Peyer's patch (tissue), 4 donors: ENCODE results near the gene XPR1. TPM values are rescaled to one million over a fixed set of nuclear protein-coding genes. Genes with fewer than 3 reads are reported as not detected.

Experiments
- DNase-seq, 3 donors: peaks; one replicate each; pipeline ENCODE4 v3.0.0-alpha.2; 2017 to 2019
- H3K27ac ChIP-seq, 4 donors: fragments of 200-600 bp; sonication (generic); one replicate each; pipeline ENCODE4 v1.5.1; 2016 to 2019
- H3K27me3 ChIP-seq, 2 donors: fragments of 200-600 bp; sonication (generic); one replicate each; pipeline ENCODE4 v1.5.1; 2019
- H3K36me3 ChIP-seq, 3 donors: fragments of 200-600 bp; sonication (generic); one replicate each; pipeline ENCODE4 v1.5.1; 2016 to 2019
- H3K4me1 ChIP-seq, 4 donors: fragments of 200-600 bp; sonication (generic); one replicate each; pipeline ENCODE4 v1.5.1; 2016 to 2019
- H3K4me3 ChIP-seq, 4 donors: fragments of 200-600 bp; sonication (generic); 1 replicate in 3 of 4; 2 replicates in 1 of 4; pipeline ENCODE4 v1.5.1; 2016 to 2019; ENCODE audit warnings: mild to moderate bottlenecking in 1 of 4
- H3K9me3 ChIP-seq, 4 donors: fragments of 200-600 bp; sonication (generic); one replicate each; pipeline ENCODE4 v1.5.1; 2016 to 2019; ENCODE audit warnings: mild to moderate bottlenecking in 1 of 4
- POLR2A ChIP-seq, 2 donors: fragments of 450-650 bp; IDR thresholded peaks; one replicate each; pipeline ENCODE4 v1.5.1; 2017; ENCODE audit warnings: antibody characterized with exemption in 2 of 2, mild to moderate bottlenecking in 2 of 2, moderate library complexity in 2 of 2
- total RNA-seq, 4 donors: library from RNA; depleted of rRNA; stranded (reverse); fragments of >200 nt; gene quantifications; one replicate each; pipeline ENCODE4 v1.1.0, GENCODE V29; 2016
- TF ChIP-seq, protein P1 (sequence below), 6 experiments: fragments of 450-650 bp in 4 of 6; fragments of 200-600 bp in 2 of 6; sonication (generic) in 1 of 6; IDR thresholded peaks; one replicate each; pipeline ENCODE4 v1.5.1; 2017 to 2019; ENCODE audit warnings: antibody characterized with exemption in 6 of 6, mild to moderate bottlenecking in 3 of 6, moderate library complexity in 1 of 6

Gene XPR1
- total RNA-seq, 4 donors from 2014 or later, result 29.7 to 59.7 (median 53.9) TPM

DNA sequence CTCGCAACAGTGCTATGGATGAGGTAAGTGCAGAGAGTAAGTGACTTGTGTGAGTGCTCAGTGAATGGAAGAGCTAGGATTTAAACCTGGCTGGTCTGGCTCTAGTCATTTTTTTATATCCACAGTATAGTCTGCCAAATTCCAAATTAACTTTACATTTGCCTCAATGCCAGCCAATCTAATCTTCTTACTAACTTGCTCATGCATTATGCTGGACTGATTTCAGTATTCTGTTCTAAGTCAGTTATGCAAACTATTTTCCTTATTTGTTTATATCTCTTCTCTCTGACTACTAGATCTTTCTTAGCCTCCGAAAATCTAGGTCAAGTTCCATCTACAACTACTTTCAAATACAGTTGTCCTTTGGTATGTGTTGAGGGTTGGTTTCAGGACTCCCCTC lies 133.3 kb downstream of the XPR1 start:
- no peak for TF ChIP-seq POLR2A (IDR thresholded peaks at IDR 0.05)
- TF ChIP-seq, protein P1, sequence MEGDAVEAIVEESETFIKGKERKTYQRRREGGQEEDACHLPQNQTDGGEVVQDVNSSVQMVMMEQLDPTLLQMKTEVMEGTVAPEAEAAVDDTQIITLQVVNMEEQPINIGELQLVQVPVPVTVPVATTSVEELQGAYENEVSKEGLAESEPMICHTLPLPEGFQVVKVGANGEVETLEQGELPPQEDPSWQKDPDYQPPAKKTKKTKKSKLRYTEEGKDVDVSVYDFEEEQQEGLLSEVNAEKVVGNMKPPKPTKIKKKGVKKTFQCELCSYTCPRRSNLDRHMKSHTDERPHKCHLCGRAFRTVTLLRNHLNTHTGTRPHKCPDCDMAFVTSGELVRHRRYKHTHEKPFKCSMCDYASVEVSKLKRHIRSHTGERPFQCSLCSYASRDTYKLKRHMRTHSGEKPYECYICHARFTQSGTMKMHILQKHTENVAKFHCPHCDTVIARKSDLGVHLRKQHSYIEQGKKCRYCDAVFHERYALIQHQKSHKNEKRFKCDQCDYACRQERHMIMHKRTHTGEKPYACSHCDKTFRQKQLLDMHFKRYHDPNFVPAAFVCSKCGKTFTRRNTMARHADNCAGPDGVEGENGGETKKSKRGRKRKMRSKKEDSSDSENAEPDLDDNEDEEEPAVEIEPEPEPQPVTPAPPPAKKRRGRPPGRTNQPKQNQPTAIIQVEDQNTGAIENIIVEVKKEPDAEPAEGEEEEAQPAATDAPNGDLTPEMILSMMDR (IDR thresholded peaks at IDR 0.05), result no peak
- Histone ChIP-seq H3K36me3 (no peaks in the 10 kb centered on the region), H3K27ac (no peak overlapping the region), H3K9me3 (no peaks in the 10 kb centered on the region), H3K4me3 (no peak overlapping the region), H3K4me1 (no peaks in the 10 kb centered on the region), H3K27me3 (no peaks in the 10 kb centered on the region)
- DNase-seq, result no peak

- TF ChIP-seq, protein P1 (IDR thresholded peaks at IDR 0.05), result no peak
- TF ChIP-seq POLR2A (IDR thresholded peaks at IDR 0.05), result no peak
- no peak for DNase-seq
- H3K27me3 ChIP-seq, result no peaks in the 10 kb centered on the region
Observed at GRCh38 chr1:180769889-180770288, 138.1 kb downstream of the XPR1 start.

DNA sequence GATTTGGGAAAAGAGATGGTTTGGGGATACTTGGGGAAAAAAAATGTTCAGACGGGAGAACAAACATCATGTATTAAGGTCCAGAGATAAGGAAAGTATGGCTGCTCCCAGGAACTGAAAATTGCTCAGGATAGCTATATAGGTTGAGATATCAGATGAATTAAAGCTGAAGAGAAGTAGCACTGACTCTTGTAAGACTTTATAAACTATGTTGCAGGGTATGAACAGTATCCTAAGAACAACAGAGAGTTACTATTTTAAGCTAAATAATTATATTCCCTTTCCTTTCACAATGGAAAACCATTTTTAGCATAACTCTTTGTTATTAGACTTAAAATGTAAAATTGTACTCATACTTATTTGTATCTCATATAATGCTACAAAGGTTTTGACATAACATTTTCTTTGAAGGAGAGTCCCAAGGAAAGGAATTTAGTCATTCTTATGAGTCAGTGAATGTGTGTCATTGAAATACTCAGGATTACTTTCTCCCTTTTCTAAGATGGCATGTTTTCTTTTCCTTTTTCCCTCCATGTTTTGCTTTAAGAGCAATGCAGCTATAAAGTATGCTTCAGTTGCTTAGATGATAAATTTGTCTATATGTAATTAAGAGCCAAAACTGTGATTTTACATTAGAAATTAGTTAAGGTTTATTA lies 141.5 kb downstream of the XPR1 start:
- Histone ChIP-seq H3K27me3 (no peaks in the 10 kb centered on the region), H3K36me3 (no peaks in the 10 kb centered on the region), H3K9me3 (no peaks in the 10 kb centered on the region), H3K27ac (no peak overlapping the region), H3K4me1 (no peaks in the 10 kb centered on the region), H3K4me3 (no peak overlapping the region)
- TF ChIP-seq POLR2A (IDR thresholded peaks at IDR 0.05), result no peak
- TF ChIP-seq, protein P1 (IDR thresholded peaks at IDR 0.05), result no peak
- DNase-seq, result no peak

More at GRCh38 chr1:180769889-180770288, 138.1 kb downstream of the XPR1 start:
- Histone ChIP-seq H3K4me3 (no peak overlapping the region), H3K36me3 (no peaks in the 10 kb centered on the region), H3K4me1 (no peaks in the 10 kb centered on the region), H3K9me3 (no peaks in the 10 kb centered on the region), H3K27ac (no peak overlapping the region)

DNA sequence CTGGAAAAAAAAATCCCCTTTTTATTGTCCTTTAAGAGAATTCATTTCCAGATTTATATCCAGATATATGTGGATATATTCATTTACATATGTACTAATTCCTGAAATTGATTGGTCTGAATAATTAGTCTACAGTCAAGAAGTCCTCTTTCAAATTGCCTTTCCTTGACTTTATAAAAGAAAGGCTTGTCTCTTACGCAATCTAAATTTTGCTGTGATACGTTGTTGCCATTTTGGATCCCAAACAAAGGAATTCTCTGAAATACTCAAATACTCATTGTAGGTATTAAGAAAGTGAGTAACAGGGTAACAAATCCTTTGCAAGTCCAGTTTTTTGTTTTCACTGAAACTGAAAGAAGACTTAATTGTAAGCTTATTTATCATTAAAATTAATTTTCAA lies 144.0 kb downstream of the XPR1 start:
- Histone ChIP-seq H3K4me3 (no peak overlapping the region), H3K9me3 (no peaks in the 10 kb centered on the region), H3K4me1 (no peaks in the 10 kb centered on the region), H3K27ac (no peak overlapping the region), H3K27me3 (no peaks in the 10 kb centered on the region), H3K36me3 (no peaks in the 10 kb centered on the region)
- DNase-seq, result no peak
- no peak for TF ChIP-seq POLR2A (IDR thresholded peaks at IDR 0.05)
- TF ChIP-seq, protein P1 (IDR thresholded peaks at IDR 0.05), result no peak

DNA sequence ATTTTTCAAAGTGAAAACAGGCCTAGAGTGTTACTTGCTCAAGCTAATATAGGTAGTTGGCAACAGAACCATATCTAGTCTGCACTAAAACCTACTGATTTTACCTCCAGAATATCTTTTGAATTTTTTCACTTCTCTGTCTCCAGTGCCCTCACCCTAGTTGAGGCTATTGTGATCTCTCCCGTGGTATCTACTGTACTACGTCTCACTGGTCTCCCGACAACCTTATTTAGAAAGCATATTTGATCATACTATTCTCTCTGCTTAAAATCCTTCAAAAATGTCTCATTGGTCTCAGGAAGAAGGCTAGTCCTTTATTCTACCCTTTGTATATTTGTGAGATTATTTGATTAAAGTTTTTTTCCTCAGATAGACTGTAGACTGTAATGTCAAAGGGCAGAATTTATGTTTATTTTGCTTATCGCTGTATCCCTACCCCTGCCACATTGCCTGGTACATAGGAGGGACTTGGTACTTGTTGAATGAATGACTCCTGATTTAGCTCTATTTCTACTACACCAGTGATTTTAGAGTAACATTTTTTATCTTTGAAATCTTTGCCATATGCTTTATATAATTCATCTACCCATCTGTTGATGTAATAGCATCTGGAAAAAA lies 145.4 kb downstream of the XPR1 start:
- Histone ChIP-seq H3K36me3 (no peaks in the 10 kb centered on the region), H3K9me3 (no peaks in the 10 kb centered on the region), H3K4me3 (no peak overlapping the region), H3K27me3 (no peaks in the 10 kb centered on the region), H3K4me1 (no peaks in the 10 kb centered on the region), H3K27ac (no peak overlapping the region)
- no peak for DNase-seq
- TF ChIP-seq, protein P1 (IDR thresholded peaks at IDR 0.05), result no peak
- TF ChIP-seq POLR2A (IDR thresholded peaks at IDR 0.05), result no peak
